GM23338 (cell line): ENCODE data around the gene ZMAT3. TPM values are rescaled to one million over a fixed set of nuclear protein-coding genes. Genes with fewer than 3 reads are reported as not detected.

Source experiments
- ATAC-seq: fragments of 200-7000 bp; cut with Tn5 transposase; 3 replicates; pipeline ENCODE4 v1.9.1; 2020
- DNase-seq: peaks from one replicate; pipeline ENCODE4 v3.0.0-alpha.2; 2015; ENCODE audit warnings: low spot score
- H2AFZ ChIP-seq: fragments of 200-600 bp; sonication (generic); 2 replicates; pipeline ENCODE4 v1.8.0; 2016; ENCODE audit warnings: antibody characterized with exemption, mild to moderate bottlenecking, moderate library complexity
- H3F3A ChIP-seq: fragments of 200-600 bp; sonication (generic); replicated peaks from 2 replicates; pipeline ENCODE4 v1.8.0; 2017; ENCODE audit warnings: antibody characterized with exemption, mixed run types, low read depth
- H3K27ac ChIP-seq: fragments of 200-600 bp; sonication (generic); 2 replicates; pipeline ENCODE4 v1.6.1; 2016; ENCODE audit warnings: low read depth
- H3K27me3 ChIP-seq: fragments of 200-600 bp; sonication (generic); 2 replicates; pipeline ENCODE4 v1.8.0; 2016; ENCODE audit warnings: mild to moderate bottlenecking, mixed run types, moderate library complexity; ENCODE audit not compliant: insufficient read depth
- H3K36me3 ChIP-seq: fragments of 200-600 bp; sonication (generic); 2 replicates; pipeline ENCODE4 v1.8.0; 2016; ENCODE audit warnings: mild to moderate bottlenecking; ENCODE audit not compliant: insufficient read depth
- H3K4me1 ChIP-seq: fragments of 200-600 bp; sonication (generic); 2 replicates; pipeline ENCODE4 v1.8.0; 2016; ENCODE audit warnings: mild to moderate bottlenecking, moderate library complexity; ENCODE audit not compliant: insufficient read depth
- H3K4me2 ChIP-seq: fragments of 200-600 bp; sonication (generic); 2 replicates; pipeline ENCODE4 v1.7.1; 2017; ENCODE audit warnings: mixed run types
- H3K4me3 ChIP-seq: fragments of 200-600 bp; sonication (generic); 2 replicates; pipeline ENCODE4 v1.6.1; 2016; ENCODE audit warnings: mixed run types
- H3K79me2 ChIP-seq: fragments of 200-600 bp; sonication (generic); replicated peaks from 2 replicates; pipeline ENCODE4 v1.8.0; 2017; ENCODE audit warnings: mild to moderate bottlenecking; ENCODE audit not compliant: insufficient read depth
- H3K9me2 ChIP-seq: fragments of 200-600 bp; sonication (generic); 2 replicates; pipeline ENCODE4 v1.8.0; 2017; ENCODE audit not compliant: insufficient read depth
- H4K20me1 ChIP-seq: fragments of 200-600 bp; sonication (generic); replicated peaks from 2 replicates; pipeline ENCODE4 v1.8.0; 2017; ENCODE audit warnings: mild to moderate bottlenecking; ENCODE audit not compliant: insufficient read depth
- H3K27ac Mint-ChIP-seq: 2 replicates; pipeline ENCODE4 v1.8.0; 2020; ENCODE audit warnings: inconsistent platforms, mild to moderate bottlenecking, moderate library complexity, mixed read lengths
- H3K27me3 Mint-ChIP-seq: 3 replicates; pipeline ENCODE4 v1.8.0; 2022; ENCODE audit warnings: low read depth, mild to moderate bottlenecking, moderate library complexity, mixed read lengths, inconsistent platforms; ENCODE audit not compliant: insufficient read depth, poor library complexity
- H3K36me3 Mint-ChIP-seq: 3 replicates; pipeline ENCODE4 v1.8.0; 2021; ENCODE audit warnings: low read depth, mild to moderate bottlenecking, inconsistent platforms, moderate library complexity, mixed read lengths
- H3K4me1 Mint-ChIP-seq: 3 replicates; pipeline ENCODE4 v1.8.0; 2020; ENCODE audit warnings: mild to moderate bottlenecking, inconsistent platforms, mixed read lengths
- H3K4me3 Mint-ChIP-seq: 3 replicates; pipeline ENCODE4 v1.8.0; 2021; ENCODE audit warnings: moderate library complexity, mild to moderate bottlenecking, inconsistent platforms, mixed read lengths
- H3K9me3 Mint-ChIP-seq: 3 replicates; pipeline ENCODE4 v1.8.0; 2020; ENCODE audit warnings: moderate library complexity, mild to moderate bottlenecking, inconsistent platforms, mixed read lengths
- CREB1 ChIP-seq: fragments of 250-450 bp; sonication (Bioruptor Pico); IDR thresholded peaks from 2 replicates; pipeline ENCODE4 v1.5.0; 2020; ENCODE audit warnings: low read depth, mild to moderate bottlenecking, moderate library complexity
- ETS1 ChIP-seq: IDR thresholded peaks from 2 replicates; pipeline ENCODE4 v1.6.1; 2016; ENCODE audit warnings: antibody characterized with exemption
- EZH2 ChIP-seq: fragments of 200-600 bp; sonication (generic); IDR thresholded peaks from one replicate; pipeline ENCODE4 v1.8.0; 2017; ENCODE audit warnings: antibody characterized with exemption, mild to moderate bottlenecking, low read depth; ENCODE audit not compliant: unreplicated experiment
- JUNB ChIP-seq: IDR thresholded peaks from one replicate; pipeline ENCODE4 v1.6.1; 2016; ENCODE audit warnings: antibody characterized with exemption; ENCODE audit not compliant: unreplicated experiment
- NANOG ChIP-seq: IDR thresholded peaks from 2 replicates; pipeline ENCODE4 v1.6.1; 2016; ENCODE audit warnings: antibody characterized with exemption, borderline replicate concordance
- REST ChIP-seq: IDR thresholded peaks from one replicate; pipeline ENCODE4 v1.6.1; 2018; ENCODE audit warnings: antibody characterized with exemption; ENCODE audit not compliant: unreplicated experiment
- ZNF114 ChIP-seq: fragments of 250-450 bp; sonication (Bioruptor Pico); IDR thresholded peaks from 2 replicates; pipeline ENCODE4 v1.5.0; 2020; ENCODE audit warnings: mild to moderate bottlenecking, moderate library complexity
- ZNF462 ChIP-seq: fragments of 250-450 bp; sonication (Bioruptor Pico); IDR thresholded peaks from 2 replicates; pipeline ENCODE4 v1.5.0; 2020; ENCODE audit warnings: mild to moderate bottlenecking, moderate library complexity
- polyA plus RNA-seq: library from polyadenylated mRNA; unstranded; fragments of >200 nt; fragmentation: Nextera tagmentation; extraction: Ambion mirVana; gene quantifications from 2 replicates; pipeline ENCODE4 v1.2.1, GENCODE V29; 2016
- total RNA-seq: library from RNA; depleted of rRNA; stranded (reverse); fragments of >200 nt; shearing (Covaris generic); gene quantifications from 2 replicates; pipeline ENCODE4 v1.2.3, GENCODE V29; 2014

Gene ZMAT3
- total and polyA plus RNA-seq, 2 experiments from 2014 or later = 10.0 to 17.3 TPM

- TF ChIP-seq ZNF462 (CRISPR knock-in tag) = no peak
Measured at GRCh38 chr3:179073816-179074215, 2.2 kb upstream of the ZMAT3 start (continued).

- peak; percentile 38; the same call in 2 of the 3 replicates for ATAC-seq
- peak overlapping the region; percentile 97; the same call in 2 of the 3 replicates for H3K4me3 Mint-ChIP-seq
- H3K27me3 ChIP-seq = 0 out of 2 replicates have a peak, but pooled peaks cover 3% of the 10 kb centered on the region
- H3K36me3 ChIP-seq = no peaks in the 10 kb centered on the region
- no peak overlapping the region for H3K27ac Mint-ChIP-seq
- no peaks in the 10 kb centered on the region for H3K9me3 Mint-ChIP-seq
- DNase-seq = peak; percentile 17
- 0 out of 2 replicates have a peak, but pooled peaks cover 8% of the 10 kb centered on the region for H3K79me2 ChIP-seq
- 0 out of 2 replicates have a peak, but pooled peaks cover 5% of the 10 kb centered on the region for H3K9me2 ChIP-seq
- H3K27ac ChIP-seq = no peak overlapping the region
- H3K4me3 ChIP-seq = peak overlapping the region; percentile 97
- H3F3A ChIP-seq = 0 out of 2 replicates have a peak, but pooled peaks cover 3% of the 10 kb centered on the region
- H3K4me2 ChIP-seq = peak overlapping the region; percentile 99
- H2AFZ ChIP-seq = peak overlapping the region; percentile 99
- no peaks in the 10 kb centered on the region for H4K20me1 ChIP-seq
- peaks cover 16% of the 10 kb centered on the region for H3K4me1 ChIP-seq
- H3K27me3 Mint-ChIP-seq = peaks cover 9% of the 10 kb centered on the region
- no peaks in the 10 kb centered on the region for H3K36me3 Mint-ChIP-seq
- peaks cover 16% of the 10 kb centered on the region for H3K4me1 Mint-ChIP-seq
- TF ChIP-seq EZH2 (no peak), CREB1 (CRISPR knock-in tag) (no peak), REST (no peak), ETS1 (no peak), ZNF114 (CRISPR knock-in tag) (no peak), JUNB (no peak), NANOG (no peak)
Measured at GRCh38 chr3:179072100-179072438, 460 bp upstream of the ZMAT3 start.
